GM12874 (cell line): ENCODE results near the gene KREMEN1.

Experiments used
- CTCF ChIP-seq: IDR thresholded peaks from 2 replicates; pipeline ENCODE4 v1.5.1; 2011; ENCODE audit warnings: low read depth, mild to moderate bottlenecking, control low read depth, low read length, moderate library complexity; ENCODE audit not compliant: insufficient read depth

The KREMEN1 gene

GRCh38 chr22:29205252-29205593, 132.4 kb downstream of the KREMEN1 start:
- TF ChIP-seq CTCF: no peak

- peak; percentile 19; the same call in 1 of the 2 replicates for TF ChIP-seq CTCF
Observed at GRCh38 chr22:29205594-29206371, 132.9 kb downstream of the KREMEN1 start, which contains the start of gene EMID1. Gene EMID1, plus strand, starts transcription at chr22:29205896. Its CDS starts 143 bp downstream, at chr22:29206039.

GRCh38 chr22:29206372-29207242, 133.8 kb downstream of the KREMEN1 start:
- TF ChIP-seq CTCF: no peak

- TF ChIP-seq CTCF: no peak
Observed at GRCh38 chr22:29207243-29207550, 134.4 kb downstream of the KREMEN1 start.

- TF ChIP-seq CTCF: no peak
Observed at GRCh38 chr22:29207562-29208501, 135.0 kb downstream of the KREMEN1 start.

- TF ChIP-seq CTCF: peak; percentile 32; the same call in 1 of the 2 replicates
Observed at GRCh38 chr22:29208502-29208862, 135.6 kb downstream of the KREMEN1 start.
